Measurements from ENCODE around the gene ZG16B. TPM values are rescaled to one million over a fixed set of nuclear protein-coding genes. Genes with fewer than 3 reads are reported as not detected.

Gene ZG16B
- total RNA-seq, 1 experiment from 2014 or later = 2.3 TPM

GRCh38 chr16:2817340-2818271 lies 12.5 kb upstream of the ZG16B start:
- no TSS peak for BruUV-seq (replicated peaks)
- CTCF ChIA-PET = interaction anchor here (0.6 to 1.0 kb wide), 2 partner anchors 51 to 60 kb away, joined by 3 read pairs; no protein-coding TSS in a partner anchor

More at GRCh38 chr16:2817340-2818271, 12.5 kb upstream of the ZG16B start:
- Histone ChIP-seq H3K36me3 (ENCODE audit: control insufficient read depth in 1 of 2, insufficient read depth in 2 of 2, low read length in 2 of 2) (no peaks in the 10 kb centered on the region), H3K4me1 (ENCODE audit: control insufficient read depth in 1 of 2, insufficient read depth in 2 of 2, low read length in 2 of 2) (no peaks in the 10 kb centered on the region), H3K4me2 (ENCODE audit: low read length) (no peak overlapping the region), H3K9ac (ENCODE audit: low read length) (no peak overlapping the region), H3K27me3 (ENCODE audit: insufficient read depth, low read length) (no peaks in the 10 kb centered on the region), H4K20me1 (ENCODE audit: insufficient read depth) (no peaks in the 10 kb centered on the region), H2AFZ (ENCODE audit: low read depth, low read length, poor library complexity, severe bottlenecking) (no peak overlapping the region), H3K4me3 (replicated peaks in 1 of 2; ENCODE audit: low read depth in 1 of 2, low read length in 2 of 2) (no peak overlapping the region), H3K9me2 (ENCODE audit: insufficient read depth) (no peaks in the 10 kb centered on the region), H3K9me3 (ENCODE audit: control insufficient read depth in 1 of 2, insufficient read depth in 1 of 2, low read depth in 1 of 2, low read length in 2 of 2) (no peaks in the 10 kb centered on the region), H3K27ac (ENCODE audit: low read depth, low read length) (no peak overlapping the region), H3K79me2 (ENCODE audit: insufficient read depth, low read length) (no peaks in the 10 kb centered on the region)
- intact Hi-C loops (cut with micrococcal nuclease) = no loop called here
- no peak for TF ChIP-seq EGR1 (IDR thresholded peaks at IDR 0.05; ENCODE audit: low read depth)
- TF ChIP-seq ELF1 (IDR thresholded peaks at IDR 0.05; ENCODE audit: borderline replicate concordance, low read depth) = no peak
- no peak for TF ChIP-seq ATF3 (IDR thresholded peaks at IDR 0.05)
- TF ChIP-seq ZFX (IDR thresholded peaks at IDR 0.05) = no peak
- TF ChIP-seq POLR2A (IDR thresholded peaks at IDR 0.05; ENCODE audit: borderline replicate concordance, extremely low read depth, insufficient read depth, insufficient read length) = no peak
- TF ChIP-seq POLR2AphosphoS5 (IDR thresholded peaks at IDR 0.05; ENCODE audit: low read depth, low read length) = no peak
- TF ChIP-seq ZBTB33 (IDR thresholded peaks at IDR 0.05; ENCODE audit: extremely low read depth, insufficient replicate concordance, low read length) = no peak
- TF ChIP-seq ZNF274 (IDR thresholded peaks at IDR 0.05; ENCODE audit: low read depth, low read length) = no peak
- TF ChIP-seq CEBPB (IDR thresholded peaks at IDR 0.05; ENCODE audit: low read depth) = no peak
- no peak for TF ChIP-seq SP1 (IDR thresholded peaks at IDR 0.05; ENCODE audit: low read depth)
- no peak for TF ChIP-seq JUND (IDR thresholded peaks at IDR 0.05)
- no peak for TF ChIP-seq MAX (IDR thresholded peaks at IDR 0.05)
- no peak for TF ChIP-seq CBX3 (IDR thresholded peaks at IDR 0.05; ENCODE audit: low read depth)
- TF ChIP-seq REST (IDR thresholded peaks at IDR 0.05; ENCODE audit: low read depth) = no peak
- TF ChIP-seq FOSL1 (IDR thresholded peaks at IDR 0.05; ENCODE audit: low read depth) = no peak
- no peak for TF ChIP-seq EZH2phosphoT487 (IDR thresholded peaks at IDR 0.05; ENCODE audit: borderline replicate concordance)
- TF ChIP-seq YY1 (IDR thresholded peaks at IDR 0.05; ENCODE audit: extremely low read depth, insufficient replicate concordance, low read depth, low read length) = no peak
- ChIA-PET RAD21 (ENCODE audit: low non-redundant PET in 1 of 2, low total read pairs in 2 of 2, uncharacterized antibody in 2 of 2, unreplicated experiment in 2 of 2) (no interaction called here), POLR2A (no interaction called here)
- no peak for ATAC-seq
- no peak for DNase-seq (ENCODE audit: low read depth, low spot score)
